HS-27A (cell line): ENCODE data around the gene LIMCH1.
"Not testable (repeated sequence)": the region's sequence is repeated elsewhere in the genome, so short reads cannot be mapped to it uniquely, and the experiment has no call there.

Experiments used
- DNase-seq: peaks from one replicate; pipeline ENCODE4 v3.0.0-alpha.2; 2012; ENCODE audit warnings: low read depth, missing footprints

Gene LIMCH1

GRCh38 chr4:41734371-41734770, 196.4 kb downstream of the LIMCH1 start:
- no peak for DNase-seq

- DNase-seq: not testable (repeated sequence)
Measured at GRCh38 chr4:41737491-41737890, 199.5 kb downstream of the LIMCH1 start.

DNA sequence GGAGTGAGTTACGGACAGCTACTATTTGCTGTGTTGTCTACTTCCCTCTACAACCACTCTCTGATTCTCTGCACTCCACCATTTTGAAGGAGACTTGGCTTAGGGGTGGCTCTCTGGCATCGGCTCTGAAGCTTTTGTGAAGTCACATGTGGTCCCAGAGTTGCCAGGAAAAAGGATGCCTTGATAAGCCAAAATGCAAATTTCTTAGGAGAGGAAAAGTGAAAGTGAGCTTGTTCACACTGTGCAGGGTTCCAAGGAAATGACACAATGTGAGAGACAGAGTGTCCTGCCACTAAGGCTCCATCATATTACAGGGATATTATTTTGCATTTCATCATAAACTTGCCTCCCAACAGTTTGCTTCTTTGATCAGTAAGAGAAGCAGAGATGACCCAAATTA, 203.4 kb downstream of the LIMCH1 start:
- DNase-seq: no peak

DNA sequence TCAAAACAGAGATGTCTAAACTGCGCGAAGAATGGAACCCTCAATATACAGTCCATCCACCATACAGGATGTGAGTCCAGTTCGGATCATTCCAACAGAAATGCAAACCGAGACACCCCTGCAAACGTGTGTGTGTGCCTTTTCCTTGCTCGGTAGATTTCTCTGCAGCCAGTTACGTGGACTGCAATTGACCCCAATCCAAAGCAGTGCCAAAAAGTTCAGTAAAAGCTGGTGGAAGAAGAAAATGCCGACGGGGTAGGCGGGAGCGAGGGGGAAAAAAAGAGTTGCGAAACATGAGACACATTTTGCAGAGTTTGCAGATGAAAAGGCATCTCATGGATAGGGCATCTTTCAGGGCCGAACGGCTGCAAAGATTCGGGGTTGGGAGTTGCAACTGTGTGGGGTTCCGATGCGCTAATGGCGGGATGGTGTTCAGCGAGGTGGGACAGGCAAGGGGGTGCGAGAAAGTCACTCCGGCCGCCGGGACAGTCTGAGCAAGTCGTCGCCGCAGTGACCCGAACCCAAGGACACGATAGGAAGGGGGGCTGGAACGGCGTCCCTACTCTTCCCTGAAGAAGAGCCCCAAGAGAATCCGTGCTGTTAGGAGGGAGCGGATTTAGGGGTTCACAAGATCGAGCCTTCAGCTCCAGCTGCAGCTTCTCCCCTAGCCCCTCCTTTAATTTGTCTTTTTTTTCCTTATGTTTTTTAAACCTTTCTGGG, 206.8 kb downstream of the LIMCH1 start:
- no peak for DNase-seq

DNA sequence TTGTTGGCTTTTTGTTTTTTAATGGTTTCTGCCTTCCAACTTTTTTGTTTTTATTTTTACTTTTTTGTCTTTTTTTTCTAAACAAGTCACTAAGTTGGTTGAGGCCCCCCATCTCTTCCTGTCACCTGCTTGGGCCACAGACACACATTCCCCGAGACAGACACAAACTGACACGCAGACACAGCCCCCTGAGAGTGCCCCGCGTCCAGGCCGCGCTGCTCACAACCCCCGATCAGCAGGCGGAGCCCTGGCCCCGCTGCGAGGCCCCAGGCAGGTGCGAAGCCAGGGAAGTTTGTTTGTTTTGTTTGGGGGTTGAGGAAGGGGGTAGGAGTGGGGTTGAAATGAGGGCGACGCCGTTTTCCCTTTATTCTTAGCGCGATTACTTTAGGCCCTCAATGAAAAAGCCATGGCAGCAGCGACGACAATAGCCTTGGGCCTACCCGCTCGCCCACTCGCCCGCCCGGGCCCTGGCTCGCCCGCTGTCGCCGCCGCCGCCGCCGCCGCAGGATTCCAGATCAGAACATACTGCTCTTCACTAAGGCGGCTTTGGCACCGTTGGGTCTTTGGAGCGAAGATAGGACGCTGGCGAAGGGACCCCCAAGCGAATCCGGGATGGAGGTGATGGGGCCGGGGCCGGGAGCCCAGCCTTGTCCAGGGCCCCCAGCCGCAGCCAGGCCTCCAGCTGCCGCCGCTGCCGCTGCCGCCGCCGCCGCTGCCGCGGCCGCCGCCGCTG, 207.5 kb downstream of the LIMCH1 start:
- DNase-seq: no peak

GRCh38 chr4:41746025-41746439, 208.1 kb downstream of the LIMCH1 start:
- DNase-seq: no peak

- no peak for DNase-seq
Measured at GRCh38 chr4:41746440-41747229, 208.7 kb downstream of the LIMCH1 start.

GRCh38 chr4:41747230-41748055, 209.5 kb downstream of the LIMCH1 start:
- DNase-seq: no peak

GRCh38 chr4:41748074-41748570, 210.2 kb downstream of the LIMCH1 start:
- DNase-seq: no peak

DNA sequence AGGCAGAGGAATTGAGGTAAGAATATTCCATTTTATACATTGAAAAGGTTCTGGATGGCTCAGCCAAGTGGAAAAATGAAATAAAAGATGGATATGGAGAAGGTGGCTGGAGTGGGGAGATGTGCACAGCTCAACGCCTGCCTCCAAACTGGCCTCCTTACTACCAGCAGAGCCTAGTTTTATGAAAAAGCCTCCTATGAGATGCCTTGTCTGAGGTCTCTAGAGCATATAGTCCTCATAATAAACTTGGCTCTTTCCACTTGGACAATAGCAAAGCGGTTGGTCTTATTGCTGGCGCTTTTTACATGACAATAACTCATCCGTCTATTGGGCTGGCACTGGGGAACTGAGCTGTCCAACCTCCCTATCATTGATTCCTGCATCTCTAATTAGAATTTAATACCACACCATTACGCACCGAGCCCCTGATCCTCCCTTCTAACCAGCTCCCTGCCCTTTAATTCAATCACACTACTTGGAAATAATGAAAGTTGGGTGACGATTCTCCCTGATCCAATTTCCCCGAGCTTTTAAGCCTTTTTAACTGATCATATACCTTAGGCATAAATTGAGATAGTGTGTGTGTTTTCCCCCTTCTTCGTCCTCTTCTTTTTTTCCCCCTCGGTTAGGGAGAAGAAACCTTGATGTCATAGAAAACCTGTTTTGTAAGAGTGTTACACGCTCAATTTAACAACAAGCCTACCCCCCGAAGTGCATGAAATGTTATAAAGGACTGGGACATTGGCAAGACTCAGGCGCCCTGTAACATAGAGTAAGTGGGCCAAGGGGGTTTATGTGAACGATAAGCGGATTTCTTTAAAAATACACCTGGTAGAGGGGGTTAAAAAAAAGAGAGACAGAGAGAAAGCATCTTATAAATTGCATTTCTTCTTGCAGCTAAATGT, 210.9 kb downstream of the LIMCH1 start, which contains the start of gene PHOX2B:
PHOX2B (minus strand) TSS at position 155 of the 905 bp plus-strand sequence; CDS start at position 40, 115 bp downstream.
- DNase-seq: no peak

- DNase-seq: no peak
Measured at GRCh38 chr4:41749631-41750039, 211.7 kb downstream of the LIMCH1 start.
